Measurements from ENCODE around the gene ATXN7L3.

Gene ATXN7L3

DNA sequence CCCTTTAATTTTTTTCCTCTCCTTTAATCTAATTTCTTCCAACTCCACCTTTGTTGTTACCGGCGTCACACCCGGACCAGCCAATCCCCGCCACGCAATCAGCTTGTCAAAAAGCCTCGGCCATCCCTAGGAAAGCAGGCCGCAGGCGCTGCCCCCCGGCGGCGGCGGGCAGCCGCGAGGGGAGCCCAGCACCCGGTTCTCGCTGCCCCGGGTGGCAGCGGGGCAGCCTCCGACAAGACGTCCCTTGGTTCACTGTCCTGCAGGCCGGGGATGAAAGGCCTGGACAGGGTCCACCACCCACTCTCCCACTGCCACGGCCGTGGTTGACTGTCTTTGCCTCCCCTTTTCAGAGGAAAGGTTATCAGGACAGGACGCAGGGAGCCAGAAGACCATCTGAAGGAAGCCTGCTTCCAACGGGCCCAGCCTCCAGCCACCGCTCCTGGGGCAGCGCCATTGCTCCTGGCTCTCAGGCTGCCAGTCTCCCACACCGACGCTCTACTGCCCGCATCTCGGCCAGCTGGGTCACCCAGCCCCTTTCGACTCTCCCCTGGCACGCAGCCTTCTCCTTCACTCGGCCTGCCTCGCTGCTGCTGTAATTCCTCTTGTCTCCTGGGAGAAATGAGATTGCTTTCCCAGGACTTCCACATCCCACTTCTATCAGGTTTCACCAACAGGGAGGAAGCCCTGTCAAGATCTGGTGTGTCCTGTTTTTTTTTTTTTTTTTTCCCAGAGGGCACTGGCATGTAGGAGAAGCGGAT, 22.6 kb upstream of the ATXN7L3 start:
- in situ Hi-C loops (cut with MboI; ENCODE audit: low pct_unique_long_range_greater_than_20kb, low sequenced_read_pairs, unreplicated experiment) = loop anchor here (25.0 kb wide), 1 partner anchor 290 kb away; the partner anchor contains the start of gene GPATCH8
- TF ChIP-seq, protein P1, sequence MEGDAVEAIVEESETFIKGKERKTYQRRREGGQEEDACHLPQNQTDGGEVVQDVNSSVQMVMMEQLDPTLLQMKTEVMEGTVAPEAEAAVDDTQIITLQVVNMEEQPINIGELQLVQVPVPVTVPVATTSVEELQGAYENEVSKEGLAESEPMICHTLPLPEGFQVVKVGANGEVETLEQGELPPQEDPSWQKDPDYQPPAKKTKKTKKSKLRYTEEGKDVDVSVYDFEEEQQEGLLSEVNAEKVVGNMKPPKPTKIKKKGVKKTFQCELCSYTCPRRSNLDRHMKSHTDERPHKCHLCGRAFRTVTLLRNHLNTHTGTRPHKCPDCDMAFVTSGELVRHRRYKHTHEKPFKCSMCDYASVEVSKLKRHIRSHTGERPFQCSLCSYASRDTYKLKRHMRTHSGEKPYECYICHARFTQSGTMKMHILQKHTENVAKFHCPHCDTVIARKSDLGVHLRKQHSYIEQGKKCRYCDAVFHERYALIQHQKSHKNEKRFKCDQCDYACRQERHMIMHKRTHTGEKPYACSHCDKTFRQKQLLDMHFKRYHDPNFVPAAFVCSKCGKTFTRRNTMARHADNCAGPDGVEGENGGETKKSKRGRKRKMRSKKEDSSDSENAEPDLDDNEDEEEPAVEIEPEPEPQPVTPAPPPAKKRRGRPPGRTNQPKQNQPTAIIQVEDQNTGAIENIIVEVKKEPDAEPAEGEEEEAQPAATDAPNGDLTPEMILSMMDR (IDR thresholded peaks at IDR 0.05; ENCODE audit: extremely low read depth, insufficient read depth, missing control alignments) = peak; percentile 30
- peak; percentile 84 for DNase-seq (ENCODE audit: low spot score)

DNA sequence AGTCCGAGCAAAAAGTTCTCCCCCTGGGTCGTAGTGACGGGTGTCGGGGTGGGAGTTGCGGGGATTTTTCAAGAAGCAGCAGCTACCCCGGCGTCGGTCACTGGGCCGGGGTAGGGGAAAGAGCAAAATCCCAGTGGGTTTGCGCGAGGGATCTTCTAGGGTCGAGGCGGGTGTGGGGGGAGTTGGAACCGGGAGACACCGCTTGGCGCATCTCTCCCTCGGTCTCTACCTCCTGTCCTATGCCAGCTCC, 22.1 kb upstream of the ATXN7L3 start:
- DNase-seq (ENCODE audit: low spot score) = no peak
- TF ChIP-seq, protein P1 (IDR thresholded peaks at IDR 0.05; ENCODE audit: extremely low read depth, insufficient read depth, missing control alignments) = no peak
- in situ Hi-C loops (cut with MboI; ENCODE audit: low pct_unique_long_range_greater_than_20kb, low sequenced_read_pairs, unreplicated experiment) = loop anchor here (25.0 kb wide), 1 partner anchor 291 kb away; the partner anchor contains the start of gene GPATCH8

DNA sequence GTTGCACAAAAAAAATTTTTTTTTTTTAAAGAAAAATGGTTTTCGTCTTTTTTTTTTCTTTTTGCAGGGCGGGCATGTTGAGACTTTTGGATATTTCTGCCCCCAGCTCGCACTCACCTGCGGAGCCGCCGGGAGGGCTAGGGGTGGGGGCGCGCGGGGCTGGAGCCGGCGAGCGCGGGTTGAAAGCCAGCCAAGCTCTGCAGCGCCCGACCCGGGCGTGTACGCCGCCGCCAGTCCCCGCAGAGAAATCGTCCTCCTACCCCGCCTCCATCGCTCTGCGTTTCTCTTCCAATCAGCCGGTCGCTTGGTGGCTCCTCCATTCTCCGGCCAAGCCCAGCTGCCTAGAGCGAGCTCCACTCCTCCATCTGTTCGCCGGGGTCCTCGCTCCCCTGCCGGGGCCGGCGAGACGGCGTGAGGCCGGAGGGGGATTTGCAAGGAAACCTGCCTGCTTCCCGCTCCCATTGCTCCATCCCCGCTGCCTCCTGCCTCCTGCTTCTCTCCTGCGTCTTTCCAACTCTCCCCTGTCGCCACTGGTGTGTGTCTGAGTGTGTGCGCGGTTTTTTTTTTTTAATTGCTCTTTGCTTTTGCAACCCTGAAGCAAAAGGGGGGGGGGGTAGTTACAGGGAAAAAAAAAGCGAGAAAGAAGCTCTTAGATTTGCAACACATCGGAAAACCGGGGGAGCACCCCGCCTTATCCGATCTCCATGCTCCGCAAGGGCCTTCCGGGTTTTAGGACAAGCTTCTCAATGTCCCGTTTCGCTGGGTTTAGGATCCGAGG, 21.6 kb upstream of the ATXN7L3 start:
- peak; percentile 87 for DNase-seq (ENCODE audit: low spot score)
- TF ChIP-seq, protein P1 (IDR thresholded peaks at IDR 0.05; ENCODE audit: extremely low read depth, insufficient read depth, missing control alignments) = no peak
- in situ Hi-C loops (cut with MboI; ENCODE audit: low pct_unique_long_range_greater_than_20kb, low sequenced_read_pairs, unreplicated experiment) = loop anchor here (25.0 kb wide), 1 partner anchor 291 kb away; the partner anchor contains the start of gene GPATCH8

DNA sequence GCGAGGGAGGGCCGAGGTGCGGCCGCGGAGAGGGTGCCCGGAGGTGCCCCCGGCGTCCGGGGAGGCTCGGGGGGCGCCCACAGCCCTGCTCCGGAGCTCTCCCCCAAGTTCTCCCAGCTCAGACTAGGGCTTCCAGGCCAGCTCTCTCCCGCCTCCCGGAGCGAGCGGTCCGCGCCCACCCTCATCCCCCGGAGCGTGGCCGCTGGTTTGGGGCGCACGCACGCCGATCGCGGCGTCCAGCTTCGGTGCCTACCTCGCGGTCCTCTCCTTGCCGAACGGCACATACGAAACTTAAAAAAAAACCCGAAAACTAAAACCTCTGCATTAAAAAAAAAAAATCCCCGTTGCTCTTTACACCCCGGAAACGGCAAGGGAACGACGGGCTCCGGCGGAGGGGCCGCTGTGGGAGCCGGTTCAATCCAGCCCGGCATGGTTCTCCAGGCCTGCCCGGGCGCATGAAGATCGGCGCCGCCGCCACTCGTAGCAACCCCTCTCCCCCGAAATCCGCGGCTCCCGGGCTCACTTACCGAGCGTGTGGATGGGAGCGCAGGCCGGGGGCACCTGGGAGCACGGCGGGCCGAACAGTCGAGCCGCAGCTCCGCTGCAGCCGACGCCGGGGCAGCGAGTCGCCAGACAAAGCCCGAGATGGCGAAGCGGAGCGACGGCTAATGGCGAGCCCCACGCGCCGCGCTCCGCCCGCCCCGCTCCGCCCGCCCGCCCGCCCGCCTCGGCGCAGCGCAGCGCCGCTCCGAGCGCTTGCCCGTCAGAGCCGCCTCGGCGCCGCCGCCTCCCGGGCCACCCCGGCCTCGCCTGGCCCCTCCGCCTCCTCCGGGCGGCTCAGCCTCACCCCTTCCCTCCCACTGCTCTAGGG, 20.8 kb upstream of the ATXN7L3 start:
- in situ Hi-C loops (cut with MboI; ENCODE audit: low pct_unique_long_range_greater_than_20kb, low sequenced_read_pairs, unreplicated experiment) = loop anchor here (25.0 kb wide), 1 partner anchor 292 kb away; the partner anchor contains the start of gene GPATCH8
- DNase-seq (ENCODE audit: low spot score) = peak; percentile 75
- TF ChIP-seq, protein P1 (IDR thresholded peaks at IDR 0.05; ENCODE audit: extremely low read depth, insufficient read depth, missing control alignments) = peak; percentile 7

DNA sequence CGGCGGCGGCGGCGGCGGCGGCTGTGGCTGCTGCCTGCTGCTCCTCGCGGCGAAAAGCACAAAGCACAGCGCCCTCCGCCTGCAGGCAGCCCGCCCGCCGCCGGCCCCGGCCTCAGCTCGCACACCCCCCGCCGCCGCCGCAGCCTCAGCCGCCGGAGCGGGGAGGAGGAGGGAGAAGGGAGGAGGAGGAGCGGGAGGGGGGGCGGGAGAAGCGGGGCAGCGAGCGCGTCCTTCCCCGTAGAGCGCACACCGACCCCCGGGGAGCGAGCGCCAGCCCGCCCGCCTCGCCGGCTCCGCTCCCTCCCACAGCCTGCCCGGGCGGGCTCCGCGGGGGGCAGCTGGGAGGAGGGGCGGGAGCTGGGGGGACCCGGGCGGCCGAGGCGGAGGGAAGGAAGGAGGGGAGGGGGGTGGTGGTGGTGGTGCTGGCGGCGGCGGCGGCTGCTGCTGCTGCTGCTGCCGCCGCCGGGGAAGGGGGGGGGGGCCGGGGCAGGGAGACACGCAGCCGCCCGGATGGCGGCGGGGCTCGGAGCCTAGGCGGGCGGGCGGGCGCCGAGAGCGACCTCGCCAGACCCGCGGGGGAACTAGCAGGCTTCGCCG, 20.0 kb upstream of the ATXN7L3 start, which contains the start of gene UBTF:
Gene UBTF (minus strand): TSS at position 60 of the 597 bp plus-strand sequence. CDS start 1,446 bp downstream, outside the sequence.
- in situ Hi-C loops (cut with MboI; ENCODE audit: low pct_unique_long_range_greater_than_20kb, low sequenced_read_pairs, unreplicated experiment) = loop anchor here (25.0 kb wide), 1 partner anchor 293 kb away; the partner anchor contains the start of gene GPATCH8
- TF ChIP-seq, protein P1 (IDR thresholded peaks at IDR 0.05; ENCODE audit: extremely low read depth, insufficient read depth, missing control alignments) = peak; percentile 34
- peak; percentile 72 for DNase-seq (ENCODE audit: low spot score)

Data from GM13977 (cell line).